NCI-H128 (cell line): ENCODE measurements around the gene GCHFR.

Source experiments
- DNase-seq: peaks from one replicate; lab custom pipeline; 2025; ENCODE audit not compliant: unreplicated experiment; lab: John Stamatoyannopoulos, UW

Gene GCHFR

GRCh38 chr15:40754883-40755811, 8.7 kb upstream of the GCHFR start, which contains the start of gene RMDN3:
Gene RMDN3 (minus strand): TSS chr15:40755254. CDS start chr15:40754783, 471 bp downstream.
- peak; percentile 74 for DNase-seq

DNA sequence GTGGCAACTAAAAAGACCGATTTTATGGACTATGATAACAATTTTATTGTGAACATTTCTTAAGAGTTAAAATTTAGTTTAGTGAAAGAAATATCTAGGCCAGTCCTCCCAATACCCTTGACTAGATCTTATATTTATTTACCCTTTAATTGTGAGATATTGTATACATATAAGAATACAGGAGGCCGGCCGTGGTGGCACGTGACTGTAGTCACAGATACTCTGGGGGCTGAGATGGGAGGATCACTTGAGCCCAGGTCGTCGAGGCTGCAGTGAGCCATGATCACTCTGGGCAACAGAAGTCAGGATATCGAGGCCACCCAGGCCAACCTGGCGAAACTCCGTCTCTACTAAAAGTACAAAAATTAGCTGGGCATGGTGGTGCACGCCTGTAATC, 8.1 kb upstream of the GCHFR start:
- DNase-seq: no peak

GRCh38 chr15:40756938-40757337, 6.9 kb upstream of the GCHFR start:
- DNase-seq: no peak

- DNase-seq: no peak
These were observed 3.9 kb upstream of the GCHFR start for GRCh38 chr15:40759961-40760360.

DNA sequence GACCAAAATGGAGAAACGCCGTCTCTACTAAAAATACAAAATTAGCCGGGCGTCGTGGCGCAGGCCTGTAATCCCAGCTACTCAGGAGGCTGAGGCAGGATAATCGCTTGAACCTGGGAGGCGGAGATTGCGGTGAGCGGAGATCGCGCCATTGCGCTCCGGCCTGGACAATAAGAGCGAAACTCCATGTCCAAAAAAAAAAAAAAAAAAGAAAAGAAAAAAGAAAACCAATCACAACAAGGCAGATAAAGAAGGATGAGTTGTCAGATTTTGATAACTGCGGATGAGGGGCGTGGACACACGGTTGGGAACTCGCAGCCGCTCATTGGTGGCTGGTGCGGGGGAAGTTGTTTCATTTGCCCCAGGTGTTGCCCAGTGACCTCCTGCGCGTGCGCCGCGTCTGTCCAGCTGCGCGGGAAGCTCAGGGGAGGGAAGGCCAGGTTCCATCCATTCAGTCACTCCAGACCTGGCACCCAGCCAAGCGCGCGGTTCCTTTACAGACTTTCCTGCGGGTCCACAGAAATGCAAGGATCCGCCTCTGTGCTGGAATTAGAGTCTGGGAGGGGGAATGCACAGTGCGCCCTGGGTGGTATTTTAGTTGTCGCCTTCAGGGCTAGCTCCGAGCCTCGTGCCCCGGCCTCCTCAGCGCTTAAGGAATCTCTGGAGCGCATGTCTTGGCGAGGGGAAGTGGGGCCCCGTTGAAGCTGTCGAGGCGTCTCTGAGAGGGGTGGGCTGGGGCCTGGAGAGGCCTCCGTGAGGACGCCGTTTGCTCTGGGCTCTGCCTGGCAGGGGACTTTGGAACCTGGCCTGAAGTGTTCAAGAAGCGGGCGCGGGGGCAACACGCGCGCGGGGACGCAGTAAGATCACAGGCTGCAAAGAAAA, 708 bp upstream of the GCHFR start:
- DNase-seq: no peak

DNA sequence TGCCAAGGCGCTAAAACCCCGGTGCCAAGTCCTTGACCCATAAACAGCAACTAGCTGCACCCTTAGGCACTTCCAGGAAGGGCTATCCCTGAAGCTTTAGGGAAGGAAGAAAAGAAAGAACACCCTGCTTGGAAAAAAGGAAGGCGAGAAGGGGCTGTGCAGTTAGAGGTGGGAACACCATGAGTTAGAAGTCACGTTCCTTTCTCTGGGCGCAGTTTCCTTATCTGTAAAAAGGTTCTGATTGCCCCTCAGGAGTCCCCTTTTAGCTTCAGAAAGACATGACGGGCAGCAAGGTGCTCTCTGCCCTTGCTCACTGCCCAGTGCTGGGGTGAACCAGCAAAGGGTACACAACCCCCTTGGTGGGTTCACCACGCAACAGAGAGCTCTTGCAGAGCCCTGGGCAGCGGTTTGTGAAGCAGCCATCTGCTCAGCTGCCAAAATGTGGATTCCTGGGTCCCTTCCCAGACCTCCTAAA, 798 bp downstream of the GCHFR start:
- no peak for DNase-seq

- DNase-seq: no peak
These were observed 2.4 kb downstream of the GCHFR start for GRCh38 chr15:40766194-40766815.

GRCh38 chr15:40766906-40767837, 3.3 kb downstream of the GCHFR start:
- no peak for DNase-seq

DNA sequence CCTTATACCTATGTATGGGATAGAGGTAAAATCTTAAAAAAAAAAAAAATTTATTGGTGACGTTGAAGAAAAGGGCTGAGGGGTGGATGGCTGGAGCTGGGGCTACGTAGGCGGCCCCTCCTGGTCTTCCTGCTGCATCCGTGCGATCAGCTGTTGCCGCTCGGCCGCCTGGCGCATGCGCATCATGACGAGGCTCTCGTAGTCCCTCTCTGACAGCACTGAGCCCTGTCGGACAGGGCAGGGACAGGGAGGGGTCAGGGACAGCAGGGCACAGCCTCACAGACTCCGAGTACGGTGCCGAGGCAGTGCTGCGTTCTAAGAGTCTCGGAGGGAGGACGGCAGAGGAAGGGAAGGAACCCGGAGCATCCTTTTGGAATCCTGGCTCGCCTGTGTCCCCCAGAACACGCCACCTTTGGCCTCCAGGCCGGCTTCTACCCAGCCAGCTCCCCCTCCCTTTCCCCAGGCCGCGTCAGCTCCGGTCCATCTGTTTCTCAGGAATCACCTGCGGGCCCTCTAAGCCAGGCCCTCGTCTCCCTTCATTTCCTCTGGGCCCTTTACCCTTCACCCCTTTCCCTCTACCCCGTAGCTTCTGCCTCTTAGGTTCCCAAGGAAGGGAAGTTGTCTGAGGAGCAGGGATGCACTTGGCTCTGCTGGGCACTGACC, 4.1 kb downstream of the GCHFR start:
- no peak for DNase-seq

DNA sequence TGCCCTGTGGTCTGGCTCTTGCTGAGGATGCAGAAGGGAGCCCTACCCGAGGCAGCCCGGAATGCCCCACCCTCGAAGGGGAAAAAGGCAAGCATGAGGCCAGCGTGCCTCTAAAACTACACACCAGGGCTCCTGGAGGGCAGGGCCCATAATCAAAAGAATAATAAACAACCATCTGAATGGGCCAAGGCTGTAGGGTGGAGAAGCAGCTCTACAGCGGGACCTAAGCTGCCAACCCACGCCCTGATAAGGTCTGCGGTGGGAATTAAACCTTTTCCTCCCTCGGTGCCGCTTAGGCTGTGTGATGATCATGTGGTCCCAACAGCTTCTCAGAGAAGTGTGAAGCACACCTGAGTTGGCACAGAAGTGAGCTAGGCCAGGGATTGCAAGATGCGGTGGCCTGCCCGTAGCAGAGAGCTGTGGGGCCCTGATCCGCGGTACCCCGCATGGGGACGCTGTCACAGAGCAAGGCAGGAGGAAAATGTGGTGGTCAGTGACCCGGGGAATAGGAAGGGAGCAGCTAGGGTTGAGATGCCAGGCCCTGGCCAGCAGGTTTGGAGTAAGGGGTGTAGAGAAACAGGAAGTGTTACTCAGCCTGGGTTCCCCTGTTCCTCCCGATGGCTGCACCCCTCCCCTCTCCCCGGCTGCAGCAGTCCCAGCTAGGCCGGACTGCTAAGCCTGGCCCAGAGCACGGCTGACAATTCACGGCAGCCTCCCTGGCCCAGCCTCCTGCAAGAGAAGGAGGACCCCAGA, 4.8 kb downstream of the GCHFR start:
- DNase-seq: no peak

- no peak for DNase-seq
These were observed 5.6 kb downstream of the GCHFR start, which contains the start of gene C15orf62 for GRCh38 chr15:40769274-40770146. Gene C15orf62 (plus strand): TSS chr15:40769980. CDS start chr15:40770496, 516 bp downstream.

GRCh38 chr15:40770147-40770721, 6.4 kb downstream of the GCHFR start:
- no peak for DNase-seq

GRCh38 chr15:40771242-40771641, 7.4 kb downstream of the GCHFR start:
- DNase-seq: no peak

GRCh38 chr15:40772014-40772413, 8.1 kb downstream of the GCHFR start:
- no peak for DNase-seq

- DNase-seq: no peak
These were observed 9.6 kb downstream of the GCHFR start for GRCh38 chr15:40773496-40773895.

GRCh38 chr15:40773902-40774301, 10.0 kb downstream of the GCHFR start:
- DNase-seq: no peak

DNA sequence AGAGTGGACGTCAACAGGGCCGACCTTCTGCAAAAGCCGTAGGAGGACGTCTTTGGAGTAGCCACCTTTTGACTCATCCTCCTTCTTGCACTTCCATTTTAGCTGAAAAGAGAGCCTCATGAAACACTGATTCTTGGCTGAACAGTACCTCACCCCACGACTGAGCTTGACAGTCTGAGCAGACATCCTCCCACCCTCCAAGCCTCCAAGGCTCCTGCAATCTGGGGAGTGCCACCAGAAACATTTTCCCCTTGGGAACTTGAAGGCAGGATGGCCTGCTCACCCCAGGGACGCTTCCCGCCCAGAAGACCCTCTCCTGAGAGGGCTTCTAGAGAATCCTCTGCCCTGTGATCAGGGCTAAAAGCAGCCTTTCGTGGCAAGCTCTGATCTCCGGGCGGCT, 11.1 kb downstream of the GCHFR start:
- DNase-seq: no peak
